Daoy (cell line): Measurements from ENCODE around the gene ALKAL2. TPM values are rescaled to one million over a fixed set of nuclear protein-coding genes. Genes with fewer than 3 reads are reported as not detected.

Experiments
- DNase-seq: peaks from one replicate; pipeline ENCODE4 v3.0.0-alpha.2; 2015; ENCODE audit warnings: low read depth
- total RNA-seq: library from RNA; depleted of rRNA; stranded (reverse); fragments of >200 nt; shearing (Covaris generic); gene quantifications from 2 replicates; pipeline ENCODE4 v1.2.3, GENCODE V29; 2014

The ALKAL2 gene
- total RNA-seq, 1 experiment from 2014 or later: 2.6 TPM

- DNase-seq: peak; percentile 86
These were observed 2.3 kb upstream of the ALKAL2 start for GRCh38 chr2:290090-290722.

GRCh38 chr2:289362-290089 lies 1.6 kb upstream of the ALKAL2 start:
- peak; percentile 51 for DNase-seq

DNA sequence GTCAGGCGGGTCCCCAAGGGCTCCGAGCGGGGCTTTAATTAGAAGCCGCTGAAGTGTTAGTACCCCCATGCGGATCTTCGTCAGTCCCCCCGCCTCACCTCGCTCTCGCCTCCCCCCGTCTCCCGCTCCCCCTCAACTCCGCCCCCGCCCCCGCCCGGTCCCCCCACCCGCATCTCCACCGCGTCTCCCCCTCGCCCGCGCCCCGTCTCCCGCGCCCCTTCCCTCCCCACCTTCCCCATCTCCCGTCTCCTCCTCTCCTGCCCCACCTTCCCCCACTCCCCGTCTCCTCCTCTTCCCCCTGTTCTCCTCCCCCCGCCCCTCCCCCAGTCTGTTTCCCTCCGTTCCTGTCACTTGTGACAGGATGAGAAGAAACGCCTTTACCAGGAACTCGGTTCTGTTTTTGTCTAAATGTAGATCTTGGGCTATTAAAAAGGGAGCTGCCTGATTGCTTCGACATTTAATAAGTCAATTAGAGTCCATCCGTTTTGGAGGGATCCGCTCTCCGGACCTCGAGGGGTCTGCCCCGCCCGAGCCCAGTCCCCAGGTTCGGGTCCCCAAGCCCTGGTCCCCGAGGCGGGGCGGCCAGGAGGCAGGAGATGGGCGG lies 969 bp upstream of the ALKAL2 start:
- DNase-seq: peak; percentile 25

GRCh38 chr2:287471-287885 lies 413 bp downstream of the ALKAL2 start:
- DNase-seq: peak; percentile 55

GRCh38 chr2:286774-287392 lies 1.0 kb downstream of the ALKAL2 start:
- DNase-seq: peak; percentile 38

GRCh38 chr2:286035-286434 lies 1.9 kb downstream of the ALKAL2 start:
- DNase-seq: no peak

DNA sequence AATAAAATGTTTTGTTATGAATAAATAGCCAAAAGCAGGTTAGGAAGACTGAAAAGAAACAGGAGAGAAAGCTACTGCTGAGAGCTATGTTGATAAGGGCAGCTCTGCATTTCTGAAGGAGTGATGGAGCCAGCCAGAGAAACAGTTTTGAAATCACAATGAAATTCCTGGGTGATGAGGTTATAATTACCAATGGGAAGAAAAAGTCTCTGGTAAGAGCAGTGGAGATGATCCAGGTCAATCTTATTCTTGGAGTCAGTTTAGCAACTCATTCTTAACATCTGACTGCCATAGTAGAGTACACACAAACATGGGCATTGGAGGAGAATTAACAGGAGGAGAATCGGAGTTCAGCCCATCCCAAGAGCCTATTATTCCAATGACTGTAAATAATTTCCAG lies 2.4 kb downstream of the ALKAL2 start:
- DNase-seq: peak; percentile 26

GRCh38 chr2:284896-285492 lies 2.9 kb downstream of the ALKAL2 start:
- DNase-seq: no peak

GRCh38 chr2:283996-284794 lies 3.7 kb downstream of the ALKAL2 start:
- no peak for DNase-seq

DNA sequence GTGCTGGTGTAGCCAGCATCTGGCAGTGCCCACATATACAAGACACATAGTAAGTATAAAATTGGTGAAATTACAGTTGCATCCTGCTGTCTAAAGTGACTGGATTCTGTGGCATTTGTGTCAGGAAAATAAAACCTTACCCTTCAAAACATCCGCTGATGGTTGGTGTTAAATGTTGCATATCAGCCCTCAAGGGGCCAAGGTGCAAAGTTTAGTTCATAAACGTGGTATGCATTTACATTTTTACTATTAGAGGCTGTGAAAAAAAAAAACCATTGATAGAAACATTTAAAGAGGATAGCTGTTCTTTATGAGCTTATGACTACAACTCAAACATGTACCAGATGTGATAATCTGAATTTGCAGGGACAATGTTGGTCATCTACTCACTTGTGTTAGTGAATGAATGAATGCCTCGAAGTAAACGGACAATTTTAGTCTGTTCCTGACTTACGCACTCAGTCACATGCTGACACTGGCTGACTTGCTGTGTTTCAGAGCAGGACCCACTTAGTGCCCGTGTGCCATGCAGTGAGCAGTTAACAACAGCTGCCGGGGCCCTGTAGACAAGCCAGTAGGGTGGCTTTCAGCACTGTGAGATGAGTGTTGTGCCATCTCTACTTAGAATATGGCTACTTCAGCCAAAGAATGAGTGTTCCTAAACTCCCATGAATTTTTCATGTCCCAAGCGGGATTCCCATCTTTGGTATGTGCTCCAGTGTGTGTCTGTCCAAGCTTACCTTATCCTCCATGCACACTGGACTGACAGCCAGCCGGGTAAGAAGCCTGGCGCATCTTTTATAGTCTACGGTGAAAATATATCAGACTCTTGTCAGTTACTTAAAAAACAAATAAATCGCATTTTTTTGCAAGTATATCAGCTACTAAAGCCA lies 5.3 kb downstream of the ALKAL2 start:
- no peak for DNase-seq

DNA sequence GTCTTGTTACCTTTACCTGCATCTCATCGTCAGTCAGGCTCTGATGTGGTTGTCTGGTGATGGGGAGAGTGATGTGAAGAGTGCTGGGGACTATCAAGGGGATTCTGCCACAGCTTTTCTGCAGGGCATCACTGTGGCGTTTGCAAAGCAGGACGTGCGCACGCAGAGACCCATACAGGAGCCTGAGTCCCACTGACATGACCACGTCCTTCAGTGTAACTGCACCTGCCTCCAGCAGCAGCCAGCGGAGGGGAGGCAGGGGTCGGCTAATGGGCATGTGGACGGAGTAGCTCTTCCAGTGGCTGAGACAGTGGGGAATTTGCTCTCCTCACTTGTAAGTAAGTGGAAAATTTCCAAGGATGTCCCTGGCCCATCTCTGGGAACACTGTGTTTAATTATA lies 6.5 kb downstream of the ALKAL2 start:
- no peak for DNase-seq

DNA sequence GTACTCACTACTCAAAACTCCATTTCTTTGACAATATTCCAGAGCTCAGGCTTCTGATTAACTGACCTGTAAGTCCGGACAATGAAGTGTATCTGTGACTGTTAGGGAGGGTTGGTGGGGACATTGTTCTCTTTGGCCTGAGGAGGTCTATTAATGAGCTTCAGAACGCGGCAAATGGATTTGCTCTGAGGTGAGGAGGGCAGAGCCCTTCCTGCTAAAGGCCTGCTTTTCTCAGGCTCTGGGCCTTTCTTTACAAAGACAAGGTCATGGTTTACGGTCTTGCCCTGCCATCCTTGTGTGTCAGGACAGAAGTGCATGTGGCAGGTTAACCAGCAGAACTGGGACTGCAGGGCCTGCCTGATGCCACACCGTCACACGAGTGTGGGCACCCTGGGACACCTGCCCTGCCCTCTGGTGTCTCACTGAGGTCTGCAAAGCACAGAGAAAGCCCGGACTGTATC lies 7.2 kb downstream of the ALKAL2 start:
- DNase-seq: no peak

DNA sequence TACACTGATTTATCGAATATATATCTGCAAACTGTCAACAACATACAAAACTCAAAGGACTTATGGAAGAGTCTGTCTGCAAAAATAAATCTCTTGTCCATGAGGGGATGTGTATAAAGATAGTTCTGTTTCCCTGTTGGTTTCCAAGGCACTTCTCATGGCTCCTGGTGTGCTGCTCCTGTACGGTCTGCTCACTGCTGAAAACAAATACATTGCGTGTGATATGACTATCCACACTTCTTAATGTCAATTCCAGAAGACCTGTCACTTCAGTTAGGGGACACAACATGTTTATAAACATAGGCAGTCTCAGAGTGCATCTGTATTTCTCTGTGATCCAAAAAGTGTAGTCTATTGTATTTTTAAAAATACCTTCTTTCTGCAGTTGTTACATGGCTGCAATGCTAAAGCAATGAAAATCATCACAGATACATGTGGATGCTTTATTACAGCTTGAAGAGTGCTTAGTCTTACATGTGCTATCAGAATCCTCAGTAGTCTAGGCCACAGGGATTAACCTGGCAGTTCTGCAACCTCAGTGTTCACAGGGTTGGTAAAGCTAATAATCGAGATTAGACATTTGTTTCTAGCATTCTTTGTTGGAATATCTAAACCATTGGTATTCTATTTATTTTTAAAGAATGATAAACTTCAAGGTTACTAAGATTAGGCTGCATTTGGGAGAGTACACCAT lies 7.8 kb downstream of the ALKAL2 start:
- DNase-seq: no peak

DNA sequence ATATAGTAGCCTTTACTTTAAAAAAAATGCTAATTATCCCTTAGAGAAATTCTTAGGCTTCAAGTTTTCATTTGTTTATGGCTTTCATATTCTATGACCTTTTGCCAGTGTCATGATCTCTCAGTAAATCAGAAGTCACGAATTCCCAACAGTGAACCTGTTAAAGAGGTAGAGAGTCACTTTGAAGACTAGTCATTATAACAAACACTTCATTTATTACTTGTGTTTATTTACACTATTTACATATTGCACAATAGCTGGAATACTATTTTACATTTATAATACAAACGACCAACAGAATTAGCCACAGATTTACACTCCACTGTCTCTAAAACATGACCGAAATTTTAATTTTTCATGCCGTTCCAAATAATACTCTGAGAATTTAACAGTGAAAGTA lies 8.5 kb downstream of the ALKAL2 start:
- DNase-seq: no peak

GRCh38 chr2:278927-279320 lies 9.0 kb downstream of the ALKAL2 start:
- no peak for DNase-seq

DNA sequence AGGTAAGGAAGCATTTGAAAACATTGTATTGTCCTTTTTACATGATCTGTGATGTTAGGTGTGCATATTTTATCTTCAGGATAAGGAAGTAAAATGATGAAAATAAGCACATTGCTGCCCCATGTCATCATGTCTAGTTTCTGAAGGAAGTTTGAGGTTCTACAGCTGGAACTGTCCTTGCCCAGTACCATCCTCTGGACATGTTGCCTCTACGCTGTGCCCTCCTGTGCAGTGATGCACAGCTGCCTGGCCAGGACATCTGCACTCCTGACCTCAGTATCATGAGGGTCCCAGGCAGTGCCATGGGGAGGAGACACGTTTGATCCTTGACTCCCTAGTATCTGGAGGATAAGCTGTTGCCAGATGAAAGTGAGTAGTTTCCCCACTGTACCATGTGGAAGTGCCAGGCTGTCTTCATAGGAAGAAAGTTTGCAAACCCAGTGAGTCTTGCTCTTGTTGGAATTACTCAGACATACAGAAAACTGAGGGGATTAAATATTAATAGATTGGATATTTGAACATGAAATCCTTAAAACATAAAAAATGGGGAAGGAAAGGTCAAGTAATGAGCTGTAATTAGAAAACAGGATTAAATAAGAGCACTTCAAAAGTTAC lies 9.5 kb downstream of the ALKAL2 start:
- DNase-seq: no peak

GRCh38 chr2:275466-275865 lies 12.4 kb downstream of the ALKAL2 start:
- DNase-seq: no peak

DNA sequence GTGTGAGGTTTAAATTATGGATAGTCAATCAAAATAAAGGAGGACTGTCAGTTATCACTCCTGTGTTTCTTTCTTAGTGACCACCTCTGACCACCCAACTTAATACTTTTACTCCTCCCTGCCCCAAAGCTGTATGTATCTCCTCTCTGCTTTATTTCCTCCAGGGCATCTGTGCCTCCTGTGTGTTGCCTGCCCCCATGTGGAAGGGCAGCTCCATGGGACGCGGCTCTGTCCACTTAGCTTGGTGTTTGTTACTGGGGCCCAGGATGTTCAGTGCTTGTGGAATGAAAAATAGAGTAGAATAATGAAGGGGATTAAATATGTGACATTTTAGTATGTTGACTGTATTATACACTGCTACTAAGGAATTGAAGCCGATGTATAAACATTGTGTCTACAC lies 13.4 kb downstream of the ALKAL2 start:
- DNase-seq: no peak

GRCh38 chr2:273333-273732 lies 14.6 kb downstream of the ALKAL2 start:
- no peak for DNase-seq
